ENCODE results near the gene BICD1. TPM values are rescaled to one million over a fixed set of nuclear protein-coding genes. Genes with fewer than 3 reads are reported as not detected.
A peak's percentile ranks its signal among the peaks of the same experiment; 100 is the strongest.

The BICD1 gene
- total and polyA plus RNA-seq, 2 of the 13 experiments (the other 11 are each of a cell fraction or from before 2014, with no cell fraction given), result 4.5 to 5.2 TPM

DNA sequence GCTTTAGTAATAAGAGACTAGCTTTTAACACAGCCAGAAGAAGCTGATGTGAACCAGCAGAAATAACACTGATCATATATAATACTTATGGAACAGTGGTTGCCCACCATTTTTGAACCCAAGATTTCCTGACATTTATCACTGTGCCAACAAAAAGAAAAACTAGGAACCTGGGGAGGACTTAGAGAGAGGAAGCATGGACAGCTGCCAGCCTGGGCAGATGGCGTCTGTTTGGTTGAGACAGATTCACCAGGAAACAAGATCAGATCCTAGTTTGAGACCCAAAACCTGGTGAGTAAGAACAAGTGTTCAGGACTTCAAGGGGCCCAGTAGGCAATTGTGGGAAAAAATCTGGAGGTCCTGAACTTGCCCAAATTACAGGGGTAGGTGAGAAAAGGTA lies 95.3 kb downstream of the BICD1 start (continued):
- TF ChIP-seq, protein P1, sequence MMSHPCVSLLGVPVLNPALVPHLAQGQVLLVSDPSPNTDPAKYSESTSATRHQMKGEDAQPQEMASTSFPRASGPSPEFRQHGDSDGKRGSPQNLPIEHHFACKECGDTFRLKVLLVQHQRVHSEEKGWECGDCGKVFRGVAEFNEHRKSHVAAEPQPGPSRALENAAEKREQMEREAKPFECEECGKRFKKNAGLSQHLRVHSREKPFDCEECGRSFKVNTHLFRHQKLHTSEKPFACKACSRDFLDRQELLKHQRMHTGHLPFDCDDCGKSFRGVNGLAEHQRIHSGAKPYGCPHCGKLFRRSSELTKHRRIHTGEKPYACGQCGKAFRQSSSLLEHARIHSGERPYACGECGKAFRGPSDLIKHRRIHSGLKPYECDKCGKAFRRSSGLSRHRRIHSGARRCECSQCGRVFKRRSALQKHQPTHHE (CRISPR knock-in tag; IDR thresholded peaks at IDR 0.05; ENCODE audit: borderline replicate concordance), result no peak
- TF ChIP-seq, protein P2, sequence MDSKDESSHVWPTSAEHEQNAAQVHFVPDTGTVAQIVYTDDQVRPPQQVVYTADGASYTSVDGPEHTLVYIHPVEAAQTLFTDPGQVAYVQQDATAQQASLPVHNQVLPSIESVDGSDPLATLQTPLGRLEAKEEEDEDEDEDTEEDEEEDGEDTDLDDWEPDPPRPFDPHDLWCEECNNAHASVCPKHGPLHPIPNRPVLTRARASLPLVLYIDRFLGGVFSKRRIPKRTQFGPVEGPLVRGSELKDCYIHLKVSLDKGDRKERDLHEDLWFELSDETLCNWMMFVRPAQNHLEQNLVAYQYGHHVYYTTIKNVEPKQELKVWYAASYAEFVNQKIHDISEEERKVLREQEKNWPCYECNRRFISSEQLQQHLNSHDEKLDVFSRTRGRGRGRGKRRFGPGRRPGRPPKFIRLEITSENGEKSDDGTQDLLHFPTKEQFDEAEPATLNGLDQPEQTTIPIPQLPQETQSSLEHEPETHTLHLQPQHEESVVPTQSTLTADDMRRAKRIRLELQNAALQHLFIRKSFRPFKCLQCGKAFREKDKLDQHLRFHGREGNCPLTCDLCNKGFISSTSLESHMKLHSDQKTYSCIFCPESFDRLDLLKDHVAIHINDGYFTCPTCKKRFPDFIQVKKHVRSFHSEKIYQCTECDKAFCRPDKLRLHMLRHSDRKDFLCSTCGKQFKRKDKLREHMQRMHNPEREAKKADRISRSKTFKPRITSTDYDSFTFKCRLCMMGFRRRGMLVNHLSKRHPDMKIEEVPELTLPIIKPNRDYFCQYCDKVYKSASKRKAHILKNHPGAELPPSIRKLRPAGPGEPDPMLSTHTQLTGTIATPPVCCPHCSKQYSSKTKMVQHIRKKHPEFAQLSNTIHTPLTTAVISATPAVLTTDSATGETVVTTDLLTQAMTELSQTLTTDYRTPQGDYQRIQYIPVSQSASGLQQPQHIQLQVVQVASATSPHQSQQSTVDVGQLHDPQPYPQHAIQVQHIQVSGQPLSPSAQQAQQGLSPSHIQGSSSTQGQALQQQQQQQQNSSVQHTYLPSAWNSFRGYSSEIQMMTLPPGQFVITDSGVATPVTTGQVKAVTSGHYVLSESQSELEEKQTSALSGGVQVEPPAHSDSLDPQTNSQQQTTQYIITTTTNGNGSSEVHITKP (CRISPR knock-in tag; IDR thresholded peaks at IDR 0.05; ENCODE audit: low read depth), result no peak
- no peak for TF ChIP-seq ATF7 (IDR thresholded peaks at IDR 0.05)
- no peak for TF ChIP-seq ATF7 (CRISPR knock-in tag; IDR thresholded peaks at IDR 0.05)

DNA sequence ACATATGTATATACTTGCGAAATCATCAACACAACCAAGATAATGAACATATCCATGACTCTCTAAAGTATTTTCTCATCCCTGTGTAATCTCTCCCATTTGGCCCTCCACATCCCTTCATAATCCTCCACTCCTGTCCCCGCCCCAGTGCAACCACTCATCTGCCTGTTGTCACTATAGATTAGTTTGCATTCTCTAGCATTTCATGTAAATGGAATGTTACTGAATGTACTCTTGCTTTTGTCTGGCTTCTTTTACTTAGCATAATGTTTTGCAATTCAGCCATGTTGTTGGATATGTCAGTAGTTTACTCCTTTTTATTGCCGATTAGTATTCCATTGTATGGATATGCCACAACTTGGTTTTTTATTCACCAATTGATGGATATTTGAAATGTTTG lies 99.1 kb downstream of the BICD1 start:
- no TSS peak for BruUV-seq (replicated peaks)
- no peak overlapping the region for H3K4me3 ChIP-seq (replicated peaks in 1 of 3; ENCODE audit: insufficient read depth in 1 of 3, low read depth in 2 of 3, low read length in 3 of 3)
- in situ Hi-C loops (cut with HindIII; ENCODE audit: extremely low pct_ligation_motif_present, low pct_unique_long_range_greater_than_20kb) (no loop called here), intact Hi-C loops (cut with micrococcal nuclease; ENCODE audit: unreplicated experiment) (no loop called here)
- H3K27me3 ChIP-seq (ENCODE audit: control insufficient read depth in 1 of 2, insufficient read depth in 2 of 2, low read length in 2 of 2), result no peaks in the 10 kb centered on the region
- TF ChIP-seq CEBPB (IDR thresholded peaks at IDR 0.05; ENCODE audit: borderline replicate concordance, low read depth, low read length) (0 out of 2 replicates have a peak, but pooled peaks have one; percentile 12), RFX3 (CRISPR knock-in tag; IDR thresholded peaks at IDR 0.05) (no peak), TBX3 (IDR thresholded peaks at IDR 0.05; ENCODE audit: borderline replicate concordance) (no peak), HDAC6 (IDR thresholded peaks at IDR 0.05; ENCODE audit: low read depth, low read length) (no peak)
- TF ChIP-seq, protein P3, sequence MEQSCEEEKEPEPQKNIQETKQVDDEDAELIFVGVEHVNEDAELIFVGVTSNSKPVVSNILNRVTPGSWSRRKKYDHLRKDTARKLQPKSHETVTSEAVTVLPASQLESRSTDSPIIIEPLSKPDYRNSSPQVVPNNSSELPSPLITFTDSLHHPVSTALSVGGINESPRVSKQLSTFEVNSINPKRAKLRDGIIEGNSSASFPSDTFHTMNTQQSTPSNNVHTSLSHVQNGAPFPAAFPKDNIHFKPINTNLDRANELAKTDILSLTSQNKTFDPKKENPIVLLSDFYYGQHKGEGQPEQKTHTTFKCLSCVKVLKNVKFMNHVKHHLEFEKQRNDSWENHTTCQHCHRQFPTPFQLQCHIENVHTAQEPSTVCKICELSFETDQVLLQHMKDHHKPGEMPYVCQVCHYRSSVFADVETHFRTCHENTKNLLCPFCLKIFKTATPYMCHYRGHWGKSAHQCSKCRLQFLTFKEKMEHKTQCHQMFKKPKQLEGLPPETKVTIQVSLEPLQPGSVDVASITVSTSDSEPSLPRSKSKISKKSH (CRISPR knock-in tag; IDR thresholded peaks at IDR 0.05; ENCODE audit: borderline replicate concordance), result no peak
- CTCF ChIA-PET (ENCODE audit: low intra/inter-chr PET ratio, low total read pairs), result no interaction called here
- no peaks in the 10 kb centered on the region for H3K4me1 ChIP-seq (ENCODE audit: insufficient read depth, low read length)
- H4K20me1 ChIP-seq (ENCODE audit: insufficient read depth, low read length), result no peaks in the 10 kb centered on the region
- H3K36me3 ChIP-seq (replicated peaks in 1 of 2; ENCODE audit: control insufficient read depth in 1 of 2, insufficient read depth in 2 of 2, low read length in 2 of 2), result no peaks in the 10 kb centered on the region
- no peaks in the 10 kb centered on the region for H3K79me2 ChIP-seq (ENCODE audit: insufficient read depth, low read length)
- ATAC-seq (no peak), DNase-seq (ENCODE audit: low spot score) (no peak), FAIRE-seq (no peak)
- H2AFZ ChIP-seq (ENCODE audit: low read length), result no peak overlapping the region
- no peak overlapping the region for H3K4me2 ChIP-seq (ENCODE audit: low read depth, low read length)
- H3K9me3 ChIP-seq (ENCODE audit: low read length), result no peaks in the 10 kb centered on the region
- WGBS (ENCODE audit: low lambda C conversion rate), result 94% methylated on average over 3 of the region's 3 CpGs
- POLR2A ChIA-PET, result no interaction called here
- no peak overlapping the region for H3K27ac ChIP-seq (ENCODE audit: extremely low read length, insufficient read depth, low read length)
- H3K9ac ChIP-seq (ENCODE audit: insufficient read depth, low read depth, low read length), result no peak overlapping the region

Data from HepG2 (cell line).